GM18519 (cell line): Measurements from ENCODE around the gene VAPA.

Experiments used
- ATAC-seq: cut with Tn5 transposase; IDR thresholded peaks from one replicate; pipeline ENCODE4 v1.9.1; 2021; ENCODE audit warnings: mild to moderate bottlenecking, moderate library complexity; ENCODE audit not compliant: unreplicated experiment, low FRiP score

VAPA gene

DNA sequence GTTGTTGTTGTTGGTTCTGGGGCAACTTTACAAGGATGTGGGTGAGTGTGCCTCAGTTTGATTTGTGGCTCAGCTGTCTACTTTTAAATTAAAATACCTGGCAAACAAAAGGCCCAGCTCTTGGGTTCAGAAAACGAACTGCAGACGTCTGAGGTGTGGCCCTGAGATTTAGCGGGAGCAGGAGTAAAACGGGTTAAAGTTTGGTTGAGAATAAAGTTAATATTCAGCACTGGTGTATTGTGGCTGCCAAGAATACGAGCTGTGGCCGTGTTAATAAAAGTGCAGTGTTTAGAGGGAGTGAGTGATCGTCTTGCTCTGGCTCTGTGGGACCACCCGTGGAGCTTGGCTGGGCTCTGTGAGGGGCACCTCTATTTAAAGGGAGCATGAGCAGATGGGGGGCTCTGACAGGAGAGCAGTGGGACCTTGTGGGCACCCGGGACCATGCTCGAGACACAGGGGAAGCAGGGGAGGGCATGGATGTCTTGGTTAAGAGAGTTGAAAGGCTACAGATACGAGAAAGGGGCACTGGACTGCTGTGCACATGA lies 80.3 kb downstream of the VAPA start:
- no peak for ATAC-seq

DNA sequence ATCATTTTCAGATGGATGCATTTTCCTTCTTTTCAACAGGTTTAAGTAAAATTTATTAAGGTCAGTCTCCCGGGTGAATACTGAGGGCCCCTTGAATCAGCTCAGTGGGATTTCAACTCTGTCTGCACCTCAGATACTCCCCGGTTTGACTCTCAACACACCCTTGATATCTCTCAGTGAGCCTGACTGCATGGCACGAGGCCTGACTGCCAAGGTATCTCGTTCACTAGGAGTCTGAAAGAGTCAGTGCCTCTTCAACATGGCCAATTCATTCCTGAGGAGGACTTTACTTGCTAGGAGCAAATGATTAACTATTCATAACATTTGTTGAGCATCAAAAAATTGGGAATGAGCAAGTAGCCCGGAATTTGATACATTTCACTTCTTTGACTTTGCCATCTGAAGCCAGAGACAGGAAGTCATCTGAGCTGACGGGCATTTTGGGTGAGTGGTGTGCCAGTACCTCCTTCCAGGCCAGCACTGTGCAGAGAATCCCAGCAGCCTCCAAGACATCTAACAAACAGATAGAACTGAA lies 81.0 kb downstream of the VAPA start:
- no peak for ATAC-seq

DNA sequence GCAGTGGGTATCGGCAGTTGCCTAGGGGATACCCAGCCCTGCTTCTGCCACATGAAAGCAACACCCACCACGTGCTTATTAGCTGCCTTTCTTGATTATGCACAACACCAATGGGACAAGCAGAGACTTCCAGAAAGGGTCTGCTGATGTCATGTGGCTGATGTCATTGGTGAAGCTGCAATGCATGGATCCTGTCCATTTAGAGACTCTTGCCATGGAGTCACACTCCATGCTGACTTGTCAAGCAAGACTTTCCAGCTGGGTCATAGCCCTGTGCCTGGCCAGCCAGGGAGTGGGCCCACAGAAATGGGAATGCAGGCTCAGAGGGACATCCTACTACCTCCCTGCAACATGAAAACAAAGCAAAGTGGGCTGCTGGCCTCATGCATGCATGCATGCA lies 81.8 kb downstream of the VAPA start:
- ATAC-seq: no peak

DNA sequence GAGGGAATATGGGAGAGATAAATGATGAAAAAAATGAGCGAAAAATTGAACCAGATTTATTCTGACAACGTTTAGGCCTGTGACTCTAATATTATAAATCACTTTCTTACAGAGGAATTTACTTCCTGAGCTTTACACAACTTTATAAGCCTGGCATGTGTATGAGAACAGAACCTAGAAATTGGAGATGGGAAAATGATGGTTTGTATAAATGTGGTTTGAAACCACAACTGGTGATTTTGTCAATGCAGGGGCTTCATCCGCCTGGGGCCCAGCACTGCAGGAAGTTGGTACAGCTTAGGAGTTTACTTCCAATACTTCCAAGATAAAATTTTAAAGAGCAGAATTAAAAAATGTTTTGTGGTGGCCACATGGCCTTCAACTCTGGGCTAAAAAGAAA lies 82.3 kb downstream of the VAPA start:
- no peak for ATAC-seq

DNA sequence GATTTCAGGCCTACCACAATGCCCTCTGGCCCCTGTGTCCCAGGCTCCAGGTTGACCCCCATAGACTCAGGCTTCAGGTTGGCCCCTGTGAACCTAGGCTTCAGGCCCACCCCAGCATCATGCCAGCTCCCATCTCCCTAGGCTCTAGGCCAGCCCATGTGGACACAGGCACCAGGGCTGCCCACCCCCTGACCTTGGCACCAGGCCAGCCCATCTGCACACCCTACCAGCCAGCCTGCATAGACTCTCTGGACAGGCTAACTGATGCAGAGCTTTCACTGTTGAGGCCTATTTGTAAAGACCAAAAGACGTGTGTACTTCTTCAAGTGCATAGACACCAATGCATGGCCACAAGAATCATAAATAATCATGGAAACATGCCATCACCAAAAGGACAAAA lies 83.9 kb downstream of the VAPA start:
- no peak for ATAC-seq

DNA sequence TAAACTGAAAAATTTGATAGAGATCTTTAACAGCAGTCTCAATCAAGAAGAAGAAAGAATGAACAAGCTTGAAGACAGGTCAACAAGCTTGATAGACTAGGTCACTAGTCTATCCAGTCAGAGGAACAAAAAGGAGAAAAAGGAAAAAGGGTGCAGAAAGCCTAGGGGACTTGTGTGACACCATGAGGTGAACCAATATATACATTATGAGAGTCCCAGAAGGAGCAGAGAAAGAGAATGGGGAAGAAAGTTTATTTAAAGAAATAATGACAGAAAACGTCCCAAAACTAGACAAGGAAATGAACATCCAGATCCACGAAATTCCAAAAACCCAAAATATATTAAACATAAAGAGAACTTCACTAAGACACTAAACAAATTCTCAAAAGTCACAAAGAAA lies 84.5 kb downstream of the VAPA start:
- no peak for ATAC-seq

DNA sequence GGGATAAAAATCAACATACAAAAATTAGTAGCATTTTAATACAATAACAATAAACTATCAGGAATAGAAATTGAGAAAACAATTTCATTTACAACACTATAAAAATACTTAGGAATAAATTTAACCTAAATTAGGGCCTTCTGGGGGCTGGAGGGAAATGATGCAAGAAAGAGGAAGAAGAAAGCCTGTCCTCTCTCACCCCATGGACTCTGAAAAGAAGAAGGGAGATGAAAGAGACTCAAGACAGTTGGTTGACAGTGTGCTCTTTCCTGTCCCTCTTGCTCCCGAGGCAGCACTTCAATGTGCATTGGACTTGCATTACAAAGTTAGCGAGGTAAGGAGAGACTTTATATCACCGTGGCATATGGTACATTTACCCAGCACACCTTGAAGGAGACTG lies 88.5 kb downstream of the VAPA start:
- no peak for ATAC-seq

DNA sequence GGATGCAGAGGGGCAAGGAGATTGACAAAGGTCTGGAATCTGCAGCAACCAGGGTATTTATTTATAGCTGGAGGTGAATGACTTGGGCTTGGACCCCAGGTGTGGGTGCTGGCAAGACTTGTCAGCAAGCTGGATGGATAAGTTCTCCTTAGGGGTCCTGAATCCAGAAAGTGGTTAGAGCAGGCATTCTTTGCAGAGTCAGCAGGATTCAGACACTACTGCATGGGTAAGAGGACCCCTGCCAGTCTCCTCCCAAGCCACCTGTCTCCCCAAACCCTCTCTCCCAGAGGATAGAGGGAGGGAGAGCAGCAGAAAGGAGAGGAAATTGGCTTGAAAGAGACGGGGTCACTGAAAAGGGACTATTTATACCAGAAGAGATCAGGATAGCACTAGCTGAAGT lies 89.5 kb downstream of the VAPA start:
- ATAC-seq: no peak

DNA sequence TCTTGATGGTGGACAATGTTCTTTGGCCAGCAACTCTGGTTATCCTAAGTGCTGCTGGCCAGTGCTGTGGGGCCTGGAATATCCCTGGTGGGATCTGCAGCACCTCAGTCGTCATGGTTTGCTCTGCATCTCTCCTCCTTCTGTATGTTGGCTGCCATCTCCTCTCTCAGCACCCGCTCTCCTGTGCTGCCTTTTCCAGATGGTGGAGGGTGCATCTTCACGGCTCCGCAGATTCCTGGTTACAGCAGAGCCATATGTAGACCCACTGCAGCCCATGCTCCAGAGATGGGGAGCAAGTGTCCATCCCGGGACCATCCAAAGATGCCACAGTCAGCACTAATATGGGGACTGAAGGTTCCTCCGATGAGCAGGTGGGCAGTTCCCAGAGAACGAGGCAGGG lies 90.0 kb downstream of the VAPA start:
- ATAC-seq: no peak

DNA sequence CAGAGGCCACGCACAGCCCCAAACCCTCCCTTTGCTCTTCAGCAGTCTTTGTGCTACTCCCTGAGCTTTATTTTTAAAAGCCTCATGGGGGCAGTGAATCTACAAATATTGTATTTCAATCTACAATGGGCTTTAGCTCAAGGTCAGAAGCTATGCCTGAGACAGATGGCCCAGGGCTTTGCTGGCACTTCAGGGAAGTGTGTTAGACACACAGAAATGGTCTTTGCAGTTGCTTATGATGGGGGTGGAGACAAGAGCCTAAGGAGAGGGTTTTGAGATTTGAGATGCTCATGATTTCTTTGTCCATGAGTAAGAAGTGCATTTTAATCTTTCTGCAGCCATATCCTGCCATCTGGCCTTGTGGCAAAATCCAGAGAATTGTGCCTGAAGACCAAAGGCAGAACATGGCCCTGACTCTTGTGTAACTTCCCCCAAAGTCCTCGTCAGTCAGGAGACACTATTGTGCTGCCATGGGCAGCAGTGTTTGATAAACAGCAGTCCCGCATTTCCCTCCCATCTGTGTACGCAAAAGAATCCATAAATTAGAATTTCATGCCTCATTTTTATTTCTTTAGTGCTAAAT lies 92.6 kb downstream of the VAPA start:
- no peak for ATAC-seq

DNA sequence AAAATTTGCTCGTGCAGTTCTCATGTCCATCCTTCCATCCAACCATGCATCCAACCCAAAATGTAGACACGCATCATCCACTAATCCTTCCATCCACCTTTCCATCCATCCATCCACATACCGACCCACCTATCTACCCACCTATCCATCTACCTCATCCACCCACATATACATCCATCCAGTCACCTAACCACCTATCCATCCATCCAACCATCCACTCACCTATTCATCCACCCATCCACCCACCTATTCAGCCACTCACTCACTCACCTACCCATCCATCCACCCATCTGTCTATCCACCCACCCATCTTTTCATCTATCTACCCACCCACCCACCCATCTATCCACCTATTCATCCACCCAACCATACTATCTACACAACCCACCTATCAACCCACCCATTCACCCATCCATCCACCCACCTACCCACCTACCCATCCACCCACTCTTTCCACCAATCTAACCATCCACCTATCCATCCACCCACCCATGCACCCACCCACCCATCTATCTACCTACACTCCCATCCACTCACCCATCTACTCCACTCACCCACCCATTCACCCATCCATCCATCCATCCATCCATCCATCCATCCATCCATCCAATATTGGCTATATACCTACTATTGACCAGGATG lies 94.3 kb downstream of the VAPA start:
- no peak for ATAC-seq
